CD8-positive, alpha-beta memory T cell (primary cell): ENCODE data around the gene RANGRF. TPM values are rescaled to one million over a fixed set of nuclear protein-coding genes. Genes with fewer than 3 reads are reported as not detected.
"Not testable (repeated sequence)": the region's sequence is repeated elsewhere in the genome, so short reads cannot be mapped to it uniquely, and the experiment has no call there.

Experiments used
- CTCF ChIA-PET: fragments of 350-600 bp; sonication (Branson Sonifier 250); formaldehyde crosslinking; loops from one replicate; lab custom pipeline; 2021; ENCODE audit warnings: antibody characterized with exemption; lab: Charles Lee
- POLR2A ChIA-PET: fragments of 350-600 bp; sonication (Branson Sonifier 250); formaldehyde crosslinking; loops from one replicate; lab custom pipeline; 2021; ENCODE audit warnings: antibody characterized with exemption; lab: Charles Lee
- DNase-seq, 5 donors: peaks; one replicate each; pipeline versions ENCODE4 v3.0.0 to v3.0.0-alpha.2; 2020 to 2022; ENCODE audit warnings: mixed read lengths in 1 of 5
- H3K27ac ChIP-seq: one replicate; pipeline ENCODE4 v1.7.0; 2013; ENCODE audit warnings: low read depth, mild to moderate bottlenecking, low read length, moderate library complexity
- H3K27me3 ChIP-seq: 2 replicates; pipeline ENCODE4 v1.7.0; 2013; ENCODE audit warnings: low read length, mild to moderate bottlenecking; ENCODE audit not compliant: insufficient read depth, poor library complexity, severe bottlenecking
- H3K36me3 ChIP-seq: 2 replicates; pipeline ENCODE4 v1.7.0; 2013; ENCODE audit warnings: mild to moderate bottlenecking, low read length, moderate library complexity; ENCODE audit not compliant: insufficient read depth
- H3K4me1 ChIP-seq: 2 replicates; pipeline ENCODE4 v1.7.0; 2013; ENCODE audit warnings: mild to moderate bottlenecking, low read length, moderate library complexity; ENCODE audit not compliant: insufficient read depth
- H3K4me3 ChIP-seq: 2 replicates; pipeline ENCODE4 v1.7.0; 2013; ENCODE audit warnings: mild to moderate bottlenecking, low read length
- H3K9me3 ChIP-seq: 2 replicates; pipeline ENCODE4 v1.7.0; 2013; ENCODE audit warnings: mild to moderate bottlenecking, low read length
- H3K27ac Mint-ChIP-seq, 8 donors: one replicate each; pipeline ENCODE4 v1.8.0; 2020 to 2021; ENCODE audit warnings: mixed read lengths in 8 of 8, mild to moderate bottlenecking in 6 of 8, inconsistent platforms in 3 of 8, moderate library complexity in 3 of 8
- H3K27me3 Mint-ChIP-seq, 2 donors: one replicate each; pipeline ENCODE4 v1.8.0; 2020 to 2021; ENCODE audit warnings: mixed read lengths in 2 of 2, mild to moderate bottlenecking in 1 of 2, moderate library complexity in 1 of 2
- H3K36me3 Mint-ChIP-seq, 3 donors: one replicate each; pipeline ENCODE4 v1.8.0; 2020 to 2021; ENCODE audit warnings: mixed read lengths in 3 of 3, inconsistent platforms in 1 of 3, mild to moderate bottlenecking in 1 of 3
- H3K4me1 Mint-ChIP-seq, 3 donors: one replicate each; pipeline ENCODE4 v1.8.0; 2020 to 2021; ENCODE audit warnings: mixed read lengths in 3 of 3, inconsistent platforms in 1 of 3, mild to moderate bottlenecking in 1 of 3
- H3K4me3 Mint-ChIP-seq, 7 donors: one replicate each; pipeline ENCODE4 v1.8.0; 2020 to 2021; ENCODE audit warnings: mixed read lengths in 7 of 7, mild to moderate bottlenecking in 6 of 7, moderate library complexity in 4 of 7, inconsistent platforms in 2 of 7
- H3K9me3 Mint-ChIP-seq, 5 donors: one replicate each; pipeline ENCODE4 v1.8.0; 2020 to 2022; ENCODE audit warnings: mixed read lengths in 5 of 5, mild to moderate bottlenecking in 3 of 5, moderate library complexity in 2 of 5, inconsistent platforms in 1 of 5
- polyA plus RNA-seq: library from polyadenylated mRNA; unstranded; fragments of 300-500 nt; fragmentation: Illumina TruSeq; gene quantifications from one replicate; pipeline ENCODE4 v1.2.3, GENCODE V29; 2021
- total RNA-seq, 2 experiments: library from RNA; stranded (reverse); gene quantifications; one replicate each; pipeline ENCODE4 v1.2.3, GENCODE V29; 2021

The RANGRF gene
- total RNA-seq (10 to 100 TPM; 66.2 to 71.1 TPM), polyA plus RNA-seq (81.7 TPM)

GRCh38 chr17:8288336-8289102 lies at the start of gene RANGRF:
RANGRF (plus strand) TSS chr17:8288670; CDS start chr17:8288789, 119 bp downstream.
- peaks cover 43 to 61% (median 50%) of the 10 kb centered on the region in 3 donors for H3K4me1 Mint-ChIP-seq
- H3K4me3 ChIP-seq: peak within 1 kb of the TSS; percentile 92
- H3K4me3 Mint-ChIP-seq: peak within 1 kb of the TSS; percentile 94 to 98 (median 97)
- H3K27me3 Mint-ChIP-seq: no peaks in the 10 kb centered on the region
- H3K27me3 ChIP-seq: no peaks in the 10 kb centered on the region
- DNase-seq: peak; percentile 72 to 86 (median 79)
- ChIA-PET POLR2A (interaction anchor here (0.5 to 1.3 kb wide), 7 partner anchors 29 to 603 kb away, joined by 3 to 12 read pairs (median 5); partner anchors contain the start of genes BORCS6, CTC1 and PFAS), CTCF (interaction anchor here (0.6 to 1.6 kb wide), 8 partner anchors 10 to 298 kb away, joined by 3 to 5 read pairs (median 3); no protein-coding TSS in a partner anchor)
- H3K27ac Mint-ChIP-seq: peak within 1 kb of the TSS; percentile 91 to 99 (median 96)
- peaks cover 17% of the 10 kb centered on the region for H3K4me1 ChIP-seq
- H3K9me3 ChIP-seq: no peaks in the 10 kb centered on the region
- no peaks in the 10 kb centered on the region for H3K9me3 Mint-ChIP-seq
- peak within 1 kb of the TSS; percentile 86 for H3K27ac ChIP-seq
- H3K36me3 Mint-ChIP-seq: peaks cover 0 to 15% (median 3%) of the 10 kb centered on the region in 3 donors
- no peaks in the 10 kb centered on the region for H3K36me3 ChIP-seq

GRCh38 chr17:8243827-8244226 lies 44.6 kb upstream of the RANGRF start:
- H3K4me1 ChIP-seq: peaks cover 46% of the 10 kb centered on the region
- Mint-ChIP-seq H3K27ac (peak overlapping the region; percentile 6 to 85 (median 76)), H3K4me1 (peaks cover 44 to 60% (median 54%) of the 10 kb centered on the region in 3 donors), H3K9me3 (peaks cover 0 to 4% (median 0%) of the 10 kb centered on the region in 5 donors), H3K27me3 (peaks cover 0 to 9% of the 10 kb centered on the region in 2 donors), H3K36me3 (peaks cover 5 to 67% (median 7%) of the 10 kb centered on the region in 3 donors), H3K4me3 (peak overlapping the region; percentile 43 to 84 (median 53))
- H3K27me3 ChIP-seq: no peaks in the 10 kb centered on the region
- POLR2A ChIA-PET: interaction anchor here (0.6 to 6.7 kb wide), 3 partner anchors 19 to 618 kb away, joined by 4 to 149 read pairs (median 4); no protein-coding TSS in a partner anchor
- no peak overlapping the region for H3K27ac ChIP-seq
- no peaks in the 10 kb centered on the region for H3K9me3 ChIP-seq
- H3K4me3 ChIP-seq: no peak overlapping the region
- DNase-seq: peak in 1 of 5 donors; percentile 60
- CTCF ChIA-PET: interaction anchor here (0.8 to 1.6 kb wide), 5 partner anchors 21 to 125 kb away, joined by 3 to 7 read pairs (median 5); partner anchors contain the start of genes ALOXE3, AURKB and HES7
- peaks cover 25% of the 10 kb centered on the region for H3K36me3 ChIP-seq

- peaks cover 16% of the 10 kb centered on the region for H3K36me3 ChIP-seq
Observed at GRCh38 chr17:8244768-8245167, 43.7 kb upstream of the RANGRF start.

GRCh38 chr17:8248751-8249607 lies 39.5 kb upstream of the RANGRF start, which contains the start of gene PFAS:
PFAS (plus strand) TSS chr17:8249289; CDS start chr17:8253938, 4,649 bp downstream.
- Mint-ChIP-seq H3K4me1 (peaks cover 45 to 52% (median 52%) of the 10 kb centered on the region in 3 donors), H3K9me3 (peaks cover 0 to 5% (median 0%) of the 10 kb centered on the region in 5 donors), H3K36me3 (peaks cover 0 to 43% (median 3%) of the 10 kb centered on the region in 3 donors), H3K4me3 (peak within 1 kb of the TSS; percentile 95 to 99 (median 99)), H3K27me3 (peaks cover 0 to 9% of the 10 kb centered on the region in 2 donors), H3K27ac (peak within 1 kb of the TSS; percentile 98 to 100 (median 100))
- Histone ChIP-seq H3K27me3 (no peaks in the 10 kb centered on the region), H3K4me1 (peaks cover 37% of the 10 kb centered on the region), H3K9me3 (no peaks in the 10 kb centered on the region), H3K4me3 (peak within 1 kb of the TSS; percentile 71), H3K36me3 (peaks cover 9% of the 10 kb centered on the region), H3K27ac (peak within 1 kb of the TSS; percentile 100)
- ChIA-PET POLR2A (interaction anchor here (0.5 to 6.7 kb wide), 12 partner anchors 24 to 129 kb away, joined by 3 to 149 read pairs (median 6); partner anchors contain the start of genes AURKB, BORCS6, HES7 and RANGRF), CTCF (interaction anchor here (1.3 to 4.3 kb wide), 6 partner anchors 20 to 111 kb away, joined by 3 to 51 read pairs (median 6); partner anchors contain the start of gene SLC25A35)
- DNase-seq: peak; percentile 93 to 97 (median 95)

More at GRCh38 chr17:8244768-8245167, 43.7 kb upstream of the RANGRF start:
- no peaks in the 10 kb centered on the region for H3K27me3 ChIP-seq
- H3K36me3 Mint-ChIP-seq: peaks cover 2 to 65% (median 4%) of the 10 kb centered on the region in 3 donors
- H3K27ac ChIP-seq: no peak overlapping the region
- peaks cover 50% of the 10 kb centered on the region for H3K4me1 ChIP-seq
- ChIA-PET CTCF (interaction anchor here (0.8 to 1.6 kb wide), 4 partner anchors 22 to 126 kb away, joined by 3 to 7 read pairs (median 6); partner anchors contain the start of genes ALOXE3 and HES7), POLR2A (interaction anchor here (0.6 to 6.7 kb wide), 5 partner anchors 20 to 811 kb away, joined by 3 to 149 read pairs (median 4); no protein-coding TSS in a partner anchor)
- H3K4me3 ChIP-seq: no peak overlapping the region
- H3K4me3 Mint-ChIP-seq: peak overlapping the region in 5 of 7 donors; percentile 43 to 63 (median 46)
- DNase-seq: no peak
- no peaks in the 10 kb centered on the region for H3K9me3 ChIP-seq
- H3K27me3 Mint-ChIP-seq: peaks cover 0 to 9% of the 10 kb centered on the region in 2 donors
- H3K4me1 Mint-ChIP-seq: peaks cover 50 to 62% (median 60%) of the 10 kb centered on the region in 3 donors
- peak overlapping the region in 5 of 8 donors; percentile 69 to 100 (median 87) for H3K27ac Mint-ChIP-seq
- H3K9me3 Mint-ChIP-seq: peaks cover 0 to 5% (median 0%) of the 10 kb centered on the region in 5 donors

- Histone ChIP-seq H3K9me3 (no peaks in the 10 kb centered on the region), H3K36me3 (peaks cover 7% of the 10 kb centered on the region), H3K27ac (peak overlapping the region; percentile 100), H3K4me3 (peak overlapping the region; percentile 71), H3K4me1 (peaks cover 28% of the 10 kb centered on the region), H3K27me3 (no peaks in the 10 kb centered on the region)
- ChIA-PET POLR2A (interaction anchor here (0.5 to 6.7 kb wide), 5 partner anchors 25 to 130 kb away, joined by 3 to 149 read pairs (median 3); partner anchors contain the start of genes RANGRF and SLC25A35), CTCF (interaction anchor here (1.4 to 4.3 kb wide), 4 partner anchors 19 to 111 kb away, joined by 3 to 51 read pairs (median 4); no protein-coding TSS in a partner anchor)
- H3K4me3 Mint-ChIP-seq: peak overlapping the region; percentile 95 to 99 (median 99)
- peaks cover 0 to 9% of the 10 kb centered on the region in 2 donors for H3K27me3 Mint-ChIP-seq
- H3K4me1 Mint-ChIP-seq: peaks cover 39 to 43% (median 43%) of the 10 kb centered on the region in 3 donors
- H3K9me3 Mint-ChIP-seq: peaks cover 0 to 5% (median 0%) of the 10 kb centered on the region in 5 donors
- peak in 1 of 5 donors; percentile 5 for DNase-seq
- H3K27ac Mint-ChIP-seq: peak overlapping the region in 7 of 8 donors; percentile 98 to 100 (median 100)
- peaks cover 0 to 43% (median 3%) of the 10 kb centered on the region in 3 donors for H3K36me3 Mint-ChIP-seq
Observed at GRCh38 chr17:8249621-8250500, 38.6 kb upstream of the RANGRF start.

- H3K9me3 ChIP-seq, H3K27me3 Mint-ChIP-seq, H3K4me3 Mint-ChIP-seq, H3K9me3 Mint-ChIP-seq, H3K36me3 ChIP-seq, POLR2A ChIA-PET, H3K4me3 ChIP-seq, H3K27me3 ChIP-seq, H3K27ac Mint-ChIP-seq, H3K27ac ChIP-seq: not testable (repeated sequence)
- peak in 1 of 5 donors; percentile 8 for DNase-seq
- peaks cover 13% of the 10 kb centered on the region for H3K4me1 ChIP-seq
- H3K4me1 Mint-ChIP-seq: peaks cover 26 to 29% (median 29%) of the 10 kb centered on the region in 3 donors
- CTCF ChIA-PET: interaction anchor here (1.0 kb wide), 1 partner anchor 44 kb away, joined by 4 read pairs; the partner anchor contains the start of gene SLC25A35
- peaks cover 0 to 47% (median 0%) of the 10 kb centered on the region in 3 donors for H3K36me3 Mint-ChIP-seq
Observed at GRCh38 chr17:8251411-8251810, 37.1 kb upstream of the RANGRF start.
